Activated CD4-positive, alpha-beta T cell treated with anti-CD3 and anti-CD28 coated beads, Interleukin-2, amount 50 U/mL, for 16 hours (primary cell): ENCODE measurements around the gene MEIOC.
"Not testable (repeated sequence)": the region's sequence is repeated elsewhere in the genome, so short reads cannot be mapped to it uniquely, and the experiment has no call there.

ENCODE experiments used
- DNase-seq: peaks from one replicate; pipeline ENCODE4 v3.0.0-alpha.2; 2020

Gene MEIOC

GRCh38 chr17:44648963-44649362, 7.3 kb upstream of the MEIOC start:
- no peak for DNase-seq

- no peak for DNase-seq
Observed at GRCh38 chr17:44651228-44651627, 5.0 kb upstream of the MEIOC start.

GRCh38 chr17:44652727-44653126, 3.5 kb upstream of the MEIOC start:
- DNase-seq: no peak

- DNase-seq: no peak
Observed at GRCh38 chr17:44653384-44653783, 2.9 kb upstream of the MEIOC start.

- no peak for DNase-seq
Observed at GRCh38 chr17:44653954-44654353, 2.3 kb upstream of the MEIOC start.

GRCh38 chr17:44661835-44662234, 5.6 kb downstream of the MEIOC start:
- DNase-seq: no peak

GRCh38 chr17:44663095-44663494, 6.8 kb downstream of the MEIOC start:
- no peak for DNase-seq

- DNase-seq: no peak
Observed at GRCh38 chr17:44664867-44665266, 8.6 kb downstream of the MEIOC start.

GRCh38 chr17:44666006-44666405, 9.7 kb downstream of the MEIOC start:
- no peak for DNase-seq

- DNase-seq: no peak
Observed at GRCh38 chr17:44672479-44673093, 16.3 kb downstream of the MEIOC start.

GRCh38 chr17:44673893-44674292, 17.6 kb downstream of the MEIOC start:
- DNase-seq: no peak

GRCh38 chr17:44677136-44677535, 20.9 kb downstream of the MEIOC start:
- DNase-seq: no peak

GRCh38 chr17:44683303-44683702, 27.0 kb downstream of the MEIOC start:
- not testable (repeated sequence) for DNase-seq

GRCh38 chr17:44687756-44688155, 31.5 kb downstream of the MEIOC start:
- DNase-seq: no peak

GRCh38 chr17:44688200-44688599, 31.9 kb downstream of the MEIOC start:
- DNase-seq: no peak

GRCh38 chr17:44688675-44689476, 32.6 kb downstream of the MEIOC start:
- DNase-seq: no peak

GRCh38 chr17:44689477-44690217, 33.4 kb downstream of the MEIOC start, which contains the start of gene CCDC43:
Gene CCDC43, minus strand, starts transcription at chr17:44689776. Its CDS starts 23 bp downstream, at chr17:44689753.
- peak; percentile 94 for DNase-seq

- peak; percentile 29 for DNase-seq
Observed at GRCh38 chr17:44690746-44691306, 34.6 kb downstream of the MEIOC start.

- no peak for DNase-seq
Observed at GRCh38 chr17:44693609-44694008, 37.3 kb downstream of the MEIOC start.

GRCh38 chr17:44700288-44700687, 44.0 kb downstream of the MEIOC start:
- DNase-seq: not testable (repeated sequence)

- no peak for DNase-seq
Observed at GRCh38 chr17:44707755-44708400, 51.6 kb downstream of the MEIOC start.

GRCh38 chr17:44708401-44709263, 52.4 kb downstream of the MEIOC start, which contains the start of gene DBF4B:
Gene DBF4B, plus strand, starts transcription at chr17:44708665. Its CDS starts 156 bp downstream, at chr17:44708821.
- DNase-seq: peak; percentile 91
